Stimulated activated effector memory CD8-positive, alpha-beta T cell treated with anti-CD3 and anti-CD28 coated beads, Interleukin-12 subunit alpha, Interleukin-12 subunit beta, amount 100 ng/mL, for 72 hours (primary cell): ENCODE measurements around the gene MXI1.
"Not testable (repeated sequence)": the region's sequence is repeated elsewhere in the genome, so short reads cannot be mapped to it uniquely, and the experiment has no call there.

Source experiments
- ATAC-seq: fragments of 150-1000 bp; cut with Tn5 transposase; 2 replicates; pipeline ENCODE4 v1.10.0; 2021
- DNase-seq, 2 donors: peaks; one replicate each; pipeline ENCODE4 v3.0.0; 2021 to 2022; ENCODE audit warnings: low spot score in 2 of 2
- H3K27ac Mint-ChIP-seq: one replicate; pipeline ENCODE4 v1.8.0; 2022; ENCODE audit warnings: mild to moderate bottlenecking, mixed read lengths
- H3K36me3 Mint-ChIP-seq: one replicate; pipeline ENCODE4 v1.8.0; 2022; ENCODE audit warnings: mild to moderate bottlenecking, mixed read lengths
- H3K4me1 Mint-ChIP-seq: one replicate; pipeline ENCODE4 v1.8.0; 2022; ENCODE audit warnings: mixed read lengths
- H3K4me3 Mint-ChIP-seq: one replicate; pipeline ENCODE4 v1.8.0; 2022; ENCODE audit warnings: mild to moderate bottlenecking, mixed read lengths
- H3K9me3 Mint-ChIP-seq: one replicate; pipeline ENCODE4 v1.8.0; 2022; ENCODE audit warnings: mixed read lengths

MXI1 gene

DNA sequence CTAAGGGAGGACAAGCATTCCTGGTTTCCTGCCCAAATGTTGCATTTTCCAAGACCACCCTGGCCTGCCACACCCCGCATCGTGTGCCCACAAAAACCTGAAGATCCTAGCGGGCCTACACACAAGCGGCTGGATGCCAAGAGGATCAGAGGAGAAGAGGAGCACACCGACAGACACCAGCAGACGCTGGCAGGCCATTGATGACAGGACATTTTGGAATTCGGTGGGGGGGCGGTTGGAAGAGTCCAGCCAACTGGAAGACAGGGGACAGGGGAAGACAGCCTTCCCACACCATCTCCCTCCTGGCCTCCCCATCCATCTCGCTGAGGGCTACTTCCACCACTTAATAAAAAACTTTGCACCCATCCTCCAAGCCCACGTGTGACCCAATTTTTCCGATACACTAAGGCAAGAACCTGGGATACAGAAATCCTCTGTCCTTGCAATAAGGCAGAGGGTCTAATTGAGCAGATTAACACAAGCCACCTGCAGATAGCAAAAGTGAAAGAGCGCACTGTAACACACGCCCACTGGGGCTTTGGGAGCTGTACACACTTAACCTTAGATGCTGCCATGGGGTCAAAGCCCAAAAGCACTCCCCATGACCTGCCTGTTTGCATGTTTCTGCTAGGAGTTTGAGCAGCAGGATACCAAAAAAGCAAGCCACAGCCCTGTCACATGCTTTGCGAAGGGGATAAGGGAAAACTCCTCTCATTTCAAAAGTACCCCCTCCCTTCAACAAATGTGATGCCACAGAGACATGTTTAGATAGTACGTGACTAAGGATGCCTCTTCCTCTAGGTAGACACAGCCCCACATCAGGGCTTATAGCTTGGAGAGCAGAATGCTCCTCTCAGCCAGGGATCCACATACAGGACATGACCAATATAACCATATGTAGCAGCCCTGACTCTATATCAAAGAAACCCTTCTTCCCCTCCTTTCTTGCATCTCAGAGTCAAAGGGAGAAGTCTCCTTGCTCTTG is 110.8 kb downstream of the MXI1 start:
- no peaks in the 10 kb centered on the region for H3K36me3 Mint-ChIP-seq
- H3K9me3 Mint-ChIP-seq = peaks cover 6% of the 10 kb centered on the region
- peaks cover 25% of the 10 kb centered on the region for H3K4me1 Mint-ChIP-seq
- ATAC-seq (peak; percentile 68), DNase-seq (peak in 1 of 2 donors; percentile 42)
- no peak overlapping the region for H3K27ac Mint-ChIP-seq
- no peak overlapping the region for H3K4me3 Mint-ChIP-seq

DNA sequence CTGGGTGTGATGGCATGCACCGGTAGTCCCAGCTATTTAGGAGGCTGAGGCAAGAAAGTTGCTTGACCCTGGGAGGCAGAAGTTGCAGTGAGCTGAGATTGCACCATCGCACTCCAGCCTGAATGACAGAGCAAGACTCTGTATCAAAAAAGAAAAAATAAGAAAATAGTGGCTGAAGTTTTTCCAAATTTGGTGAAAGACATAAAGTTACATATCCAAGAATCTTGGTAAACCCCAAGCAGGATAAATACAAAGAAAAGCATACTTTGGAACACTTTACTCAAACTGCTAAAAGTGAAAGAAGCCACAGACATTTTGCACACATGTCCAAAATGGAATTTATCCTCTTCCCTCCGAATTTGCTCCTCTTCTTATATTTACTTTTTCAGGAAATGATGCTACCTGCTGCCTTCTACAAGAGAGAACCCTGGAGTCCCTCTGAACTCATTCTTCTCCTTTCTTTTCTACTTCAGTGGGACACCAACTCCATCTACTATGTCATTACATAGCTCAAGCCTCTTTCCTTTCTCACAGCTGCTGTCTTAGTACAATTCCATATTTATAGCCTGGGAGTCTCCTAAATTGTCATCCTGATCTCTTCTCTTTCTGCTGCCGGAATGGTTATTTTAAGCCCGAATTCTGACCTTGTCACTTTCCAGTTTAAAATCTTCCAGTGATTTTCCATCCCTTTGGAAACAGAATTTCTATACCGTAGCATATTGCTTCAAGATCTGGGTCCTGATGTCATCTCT is 114.6 kb downstream of the MXI1 start:
- DNase-seq = no peak
- H3K36me3 Mint-ChIP-seq = no peaks in the 10 kb centered on the region
- H3K4me1 Mint-ChIP-seq = peaks cover 51% of the 10 kb centered on the region
- ATAC-seq = no peak
- peak overlapping the region; percentile 62 for H3K27ac Mint-ChIP-seq
- H3K9me3 Mint-ChIP-seq = peaks cover 8% of the 10 kb centered on the region
- no peak overlapping the region for H3K4me3 Mint-ChIP-seq

DNA sequence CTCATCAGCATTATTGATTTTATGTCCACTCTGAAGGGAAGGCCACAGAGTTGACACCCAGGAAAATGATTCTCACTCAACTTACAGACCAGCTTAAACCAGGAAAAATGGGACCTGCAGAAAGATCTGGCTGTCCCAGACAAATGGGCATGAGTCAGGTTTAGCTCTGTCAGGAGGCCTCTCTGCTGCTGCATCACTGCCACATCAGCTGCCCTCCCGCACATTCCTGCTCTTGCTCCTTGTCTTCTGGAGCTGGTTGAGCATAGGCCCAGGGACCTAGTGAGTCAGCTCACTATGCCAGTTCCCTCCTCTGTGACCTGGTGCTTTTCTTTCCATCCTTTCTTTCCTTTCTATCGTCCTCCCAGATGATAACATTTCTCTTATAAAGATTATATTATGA is 116.1 kb downstream of the MXI1 start:
- H3K36me3 Mint-ChIP-seq = no peaks in the 10 kb centered on the region
- ATAC-seq = no peak
- DNase-seq = no peak
- H3K4me1 Mint-ChIP-seq = peaks cover 56% of the 10 kb centered on the region
- no peak overlapping the region for H3K27ac Mint-ChIP-seq
- peaks cover 8% of the 10 kb centered on the region for H3K9me3 Mint-ChIP-seq
- H3K4me3 Mint-ChIP-seq = no peak overlapping the region

GRCh38 chr10:110324201-110324804 is 116.9 kb downstream of the MXI1 start:
- DNase-seq = no peak
- Mint-ChIP-seq H3K4me3 (peak overlapping the region; percentile 35), H3K27ac (peak overlapping the region; percentile 87), H3K4me1 (peaks cover 51% of the 10 kb centered on the region), H3K36me3 (no peaks in the 10 kb centered on the region), H3K9me3 (peaks cover 9% of the 10 kb centered on the region)
- ATAC-seq = peak; percentile 78

DNA sequence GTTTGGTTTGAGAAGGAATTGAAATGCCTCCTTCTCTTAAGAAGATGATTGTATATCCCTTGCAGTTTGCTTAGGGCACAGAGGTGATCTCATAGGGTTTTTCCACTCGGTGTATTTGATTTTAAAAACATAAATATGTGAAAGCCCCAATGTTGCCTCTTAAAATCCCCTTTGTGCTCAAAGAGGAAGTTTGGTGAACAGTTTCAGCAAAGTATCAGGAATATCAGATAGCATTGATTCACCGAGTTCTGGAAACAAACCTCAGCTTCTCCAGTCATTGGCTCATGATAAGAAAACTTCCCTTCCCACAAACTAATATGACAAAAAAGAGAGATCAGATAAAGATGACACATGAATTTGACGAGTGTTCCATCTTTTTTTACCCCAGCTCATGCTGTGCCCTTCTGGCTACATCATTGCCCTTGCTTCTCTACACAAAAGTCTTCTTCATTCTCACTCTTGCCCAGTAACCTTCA is 117.4 kb downstream of the MXI1 start:
- DNase-seq (no peak), ATAC-seq (peak; percentile 75)
- Mint-ChIP-seq H3K27ac (peak overlapping the region; percentile 87), H3K4me3 (peak overlapping the region; percentile 35), H3K36me3 (no peaks in the 10 kb centered on the region), H3K4me1 (peaks cover 51% of the 10 kb centered on the region), H3K9me3 (peaks cover 13% of the 10 kb centered on the region)

GRCh38 chr10:110326351-110327032 is 119.1 kb downstream of the MXI1 start:
- peak; percentile 73 for ATAC-seq
- Mint-ChIP-seq H3K27ac (peak overlapping the region; percentile 77), H3K4me3 (peak overlapping the region; percentile 36), H3K4me1 (peaks cover 51% of the 10 kb centered on the region), H3K9me3 (peaks cover 20% of the 10 kb centered on the region), H3K36me3 (no peaks in the 10 kb centered on the region)
- no peak for DNase-seq

DNA sequence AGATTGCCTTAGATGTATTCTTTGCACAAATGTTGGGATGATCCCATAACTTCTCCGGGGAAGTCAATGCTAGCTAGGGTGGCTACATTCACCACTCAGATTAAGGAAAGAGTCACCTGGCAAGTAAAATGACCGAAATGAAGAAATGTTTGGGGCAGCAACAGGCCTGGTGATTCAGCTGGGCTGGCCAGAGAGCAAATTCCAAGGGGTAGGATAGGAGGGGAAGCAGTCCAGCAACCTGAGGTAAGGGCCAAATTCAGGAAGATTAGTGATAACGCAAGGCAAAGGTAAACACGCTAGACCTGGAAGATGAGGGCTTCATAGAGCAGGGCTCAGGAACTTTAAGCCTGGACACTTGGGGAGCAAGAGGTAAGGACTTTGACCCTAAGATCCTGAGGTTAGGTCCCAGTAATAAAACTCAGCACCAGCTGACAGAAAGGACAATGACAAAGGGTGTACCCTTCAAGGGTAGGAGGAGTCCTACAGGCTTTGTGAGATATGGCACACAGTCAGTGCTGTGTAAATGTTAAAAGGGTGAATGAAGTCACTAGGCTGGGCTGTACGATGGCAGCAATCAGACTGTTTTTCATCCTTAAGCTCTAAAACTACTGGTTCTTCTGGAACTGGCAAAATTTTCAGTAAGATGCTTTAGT is 120.0 kb downstream of the MXI1 start:
- peak overlapping the region; percentile 77 for H3K27ac Mint-ChIP-seq

GRCh38 chr10:110330675-110331074 is 123.3 kb downstream of the MXI1 start:
- Mint-ChIP-seq H3K36me3 (no peaks in the 10 kb centered on the region), H3K4me3 (no peak overlapping the region), H3K27ac (no peak overlapping the region), H3K9me3 (peaks cover 16% of the 10 kb centered on the region), H3K4me1 (peaks cover 28% of the 10 kb centered on the region)
- ATAC-seq (no peak), DNase-seq (no peak)

More for the DNA sequence above, 120.0 kb downstream of the MXI1 start:
- peaks cover 48% of the 10 kb centered on the region for H3K4me1 Mint-ChIP-seq
- no peak overlapping the region for H3K4me3 Mint-ChIP-seq
- H3K9me3 Mint-ChIP-seq = peaks cover 16% of the 10 kb centered on the region
- ATAC-seq (no peak), DNase-seq (no peak)
- H3K36me3 Mint-ChIP-seq = no peaks in the 10 kb centered on the region

DNA sequence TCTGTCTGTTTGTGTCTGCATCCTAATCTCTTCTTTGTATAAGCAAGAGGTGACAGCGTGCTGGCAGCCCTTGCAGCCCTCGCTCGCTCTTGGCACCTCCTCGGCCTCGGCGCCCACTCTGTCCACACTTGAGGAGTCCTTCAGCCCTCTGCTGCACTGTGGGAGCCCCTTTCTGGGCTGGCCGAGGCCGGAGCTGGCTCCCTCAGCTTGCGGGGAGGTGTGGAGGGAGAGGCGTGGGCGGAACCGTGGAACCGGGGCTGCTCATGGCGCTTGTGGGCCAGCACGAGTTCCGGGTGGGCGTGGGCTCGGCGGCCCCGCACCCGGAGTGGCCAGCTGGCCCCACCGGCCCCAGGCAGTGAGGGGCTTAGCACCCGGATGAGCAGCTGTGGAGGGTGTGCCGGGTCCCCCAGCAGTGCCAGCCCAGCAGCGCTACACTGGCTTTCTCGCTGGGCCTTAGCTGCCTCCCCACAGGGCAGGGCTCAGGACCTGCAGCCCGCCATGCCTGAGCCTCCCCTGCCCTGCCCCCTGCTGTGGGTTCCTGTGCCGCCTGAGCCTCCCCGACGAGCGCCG is 123.9 kb downstream of the MXI1 start:
- DNase-seq, H3K27ac Mint-ChIP-seq, H3K4me3 Mint-ChIP-seq, H3K36me3 Mint-ChIP-seq, ATAC-seq: not testable (repeated sequence)
- Mint-ChIP-seq H3K4me1 (peaks cover 28% of the 10 kb centered on the region), H3K9me3 (peaks cover 14% of the 10 kb centered on the region)

DNA sequence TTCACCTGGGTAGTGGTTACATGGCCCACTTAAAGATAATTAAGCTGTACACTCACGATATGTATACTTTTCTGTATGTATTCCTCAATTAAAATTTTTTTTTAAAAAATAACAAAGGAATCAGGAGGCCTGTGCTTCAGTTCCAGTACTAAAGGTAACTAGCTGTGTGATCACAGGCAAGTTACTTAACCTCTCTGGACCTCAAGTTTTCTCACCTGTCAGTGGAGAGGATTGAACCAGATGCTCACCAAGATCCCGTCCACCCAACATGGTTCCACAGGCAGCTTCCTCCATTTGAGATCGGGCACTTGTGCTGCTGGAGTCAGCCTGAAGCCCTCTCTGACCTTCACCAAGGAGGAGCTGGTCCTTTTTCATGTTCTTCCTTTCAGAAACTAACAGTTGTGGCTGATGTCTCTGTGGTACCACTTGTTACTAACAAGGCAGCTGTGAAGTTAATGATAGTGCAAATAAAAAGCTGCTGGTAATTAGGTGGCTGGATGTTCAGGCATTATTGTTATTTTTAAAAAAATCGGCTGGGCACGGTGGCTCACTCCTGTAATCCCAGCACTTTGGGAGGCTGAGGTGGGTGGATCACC is 126.8 kb downstream of the MXI1 start:
- H3K4me1 Mint-ChIP-seq = peaks cover 23% of the 10 kb centered on the region
- H3K9me3 Mint-ChIP-seq = peaks cover 14% of the 10 kb centered on the region
- H3K27ac Mint-ChIP-seq = peak overlapping the region; percentile 29

GRCh38 chr10:110335314-110336064 is 128.1 kb downstream of the MXI1 start:
- peak overlapping the region; percentile 26 for H3K4me3 Mint-ChIP-seq
- peak; percentile 85 for ATAC-seq
- no peak for DNase-seq
- H3K27ac Mint-ChIP-seq = no peak overlapping the region
- H3K36me3 Mint-ChIP-seq = no peaks in the 10 kb centered on the region
- H3K4me1 Mint-ChIP-seq = peaks cover 23% of the 10 kb centered on the region
- H3K9me3 Mint-ChIP-seq = peaks cover 6% of the 10 kb centered on the region

More for the DNA sequence above, 126.8 kb downstream of the MXI1 start:
- H3K4me3 Mint-ChIP-seq = peak overlapping the region; percentile 11
- H3K36me3 Mint-ChIP-seq = no peaks in the 10 kb centered on the region
- ATAC-seq (peak; percentile 52), DNase-seq (no peak)

DNA sequence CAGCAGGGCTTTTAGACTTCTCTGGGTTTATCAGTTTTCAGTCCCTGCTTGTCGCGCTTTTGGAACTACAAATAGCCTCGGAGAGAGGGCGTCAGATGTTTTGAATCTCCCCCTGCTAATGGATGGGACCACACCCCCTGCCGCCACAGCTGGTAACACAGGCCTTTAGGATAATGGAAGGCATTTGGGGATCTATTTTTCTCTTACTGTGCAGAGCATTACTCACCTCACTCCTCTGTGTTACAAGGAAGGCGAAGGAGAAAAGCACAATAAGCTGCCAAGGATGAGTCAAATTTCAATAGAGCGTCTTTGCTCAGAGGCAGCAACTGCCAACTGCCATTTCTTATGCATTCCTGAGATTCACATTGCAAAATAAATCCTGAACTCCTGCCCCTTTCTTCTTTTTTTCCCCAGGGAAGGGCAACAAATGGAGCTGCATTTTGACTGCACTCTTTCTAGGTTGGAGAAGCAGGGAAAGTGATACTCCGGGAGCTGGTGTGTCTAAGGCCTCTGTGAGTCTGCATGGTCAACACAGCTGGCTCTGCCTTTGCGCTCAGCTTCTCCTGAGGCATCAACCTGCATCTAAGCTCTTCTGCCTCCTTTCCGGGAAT is 128.8 kb downstream of the MXI1 start:
- ATAC-seq (peak; percentile 64), DNase-seq (no peak)
- H3K36me3 Mint-ChIP-seq = no peaks in the 10 kb centered on the region
- H3K27ac Mint-ChIP-seq = peak overlapping the region; percentile 77
- no peaks in the 10 kb centered on the region for H3K9me3 Mint-ChIP-seq
- peak overlapping the region; percentile 26 for H3K4me3 Mint-ChIP-seq
- H3K4me1 Mint-ChIP-seq = peaks cover 23% of the 10 kb centered on the region
